ENCODE results near the gene GRIP1. TPM values are rescaled to one million over a fixed set of nuclear protein-coding genes. Genes with fewer than 3 reads are reported as not detected.

Gene GRIP1
- total RNA-seq, 1 experiment from 2014 or later = 22.5 TPM

DNA sequence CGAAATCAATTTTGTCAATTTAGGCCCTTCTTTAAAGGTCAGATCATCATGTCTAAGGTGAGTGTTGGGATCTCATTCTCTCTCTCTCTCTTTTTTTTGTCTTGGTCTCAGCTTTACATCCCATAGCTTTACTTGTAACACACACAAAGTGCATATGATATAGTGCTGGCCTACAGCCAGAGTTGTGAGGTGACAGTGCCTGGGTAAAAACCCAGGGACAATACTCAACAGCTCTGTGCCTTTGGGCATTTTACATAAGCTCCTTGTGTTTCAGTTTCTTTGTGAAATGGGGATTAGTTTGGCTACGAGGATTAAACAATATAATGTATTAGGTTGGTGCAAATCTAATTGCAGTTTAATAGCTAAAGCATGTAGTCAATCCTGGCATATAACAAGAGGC lies 40.2 kb downstream of the GRIP1 start:
- CTCF ChIA-PET = no interaction called here
- H3K27ac Mint-ChIP-seq = no peak overlapping the region

DNA sequence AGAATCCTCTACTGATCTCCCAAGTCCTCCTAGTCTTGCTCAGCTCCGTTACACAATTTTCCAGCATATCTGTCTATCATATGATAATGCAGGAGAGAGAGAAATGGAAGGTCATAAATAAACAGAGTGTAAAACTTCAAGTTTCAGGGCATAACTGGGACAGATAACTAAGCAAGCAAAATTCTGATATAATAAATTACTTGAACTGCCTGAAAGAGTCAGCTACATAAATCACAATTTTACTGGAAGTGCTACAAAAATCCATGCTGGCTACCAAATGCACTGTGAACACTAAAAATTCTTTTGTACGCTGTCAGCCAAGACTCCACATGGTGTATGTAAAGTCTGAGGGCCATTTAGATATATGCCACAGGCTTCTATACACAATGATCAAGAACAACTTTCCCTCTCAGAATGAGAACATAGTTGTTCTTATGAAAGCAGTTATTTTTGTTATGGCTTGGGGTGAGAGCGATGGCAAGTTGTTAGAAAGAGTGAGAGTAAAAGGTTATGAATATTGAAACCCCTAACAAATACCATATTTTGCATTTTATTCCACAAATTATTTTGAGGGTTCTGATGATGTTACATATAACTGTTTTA lies 41.1 kb downstream of the GRIP1 start:
- no peak for DNase-seq (ENCODE audit: low spot score)
- no peak overlapping the region for H3K4me3 Mint-ChIP-seq
- H3K27ac Mint-ChIP-seq = no peak overlapping the region
- ChIA-PET CTCF (no interaction called here), POLR2A (no interaction called here)
- H3K27me3 Mint-ChIP-seq (ENCODE audit: low read depth) = no peaks in the 10 kb centered on the region
- no peaks in the 10 kb centered on the region for H3K36me3 Mint-ChIP-seq
- H3K9me3 Mint-ChIP-seq = no peaks in the 10 kb centered on the region
- no peak for ATAC-seq
- peaks cover 4% of the 10 kb centered on the region; the same call in 1 of the 2 replicates for H3K4me1 Mint-ChIP-seq
- TF ChIP-seq ELF4 (CRISPR knock-in tag; IDR thresholded peaks at IDR 0.05; ENCODE audit: low read depth) = no peak
- TF ChIP-seq KAT7 (CRISPR knock-in tag; IDR thresholded peaks at IDR 0.05; ENCODE audit: borderline replicate concordance) = no peak
- TF ChIP-seq, protein P1, sequence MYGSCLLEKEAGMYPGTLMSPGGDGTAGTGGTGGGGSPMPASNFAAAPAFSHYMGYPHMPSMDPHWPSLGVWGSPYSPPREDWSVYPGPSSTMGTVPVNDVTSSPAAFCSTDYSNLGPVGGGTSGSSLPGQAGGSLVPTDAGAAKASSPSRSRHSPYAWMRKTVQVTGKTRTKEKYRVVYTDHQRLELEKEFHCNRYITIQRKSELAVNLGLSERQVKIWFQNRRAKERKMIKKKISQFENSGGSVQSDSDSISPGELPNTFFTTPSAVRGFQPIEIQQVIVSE (CRISPR knock-in tag; IDR thresholded peaks at IDR 0.05; ENCODE audit: borderline replicate concordance) = no peak
- no peak for TF ChIP-seq RORB (CRISPR knock-in tag; IDR thresholded peaks at IDR 0.05)
- TF ChIP-seq TEAD1 (CRISPR knock-in tag; IDR thresholded peaks at IDR 0.05) = no peak
- no peak for TF ChIP-seq ESRRA (CRISPR knock-in tag; IDR thresholded peaks at IDR 0.05; ENCODE audit: borderline replicate concordance)
- no peak for TF ChIP-seq JAZF1 (CRISPR knock-in tag; IDR thresholded peaks at IDR 0.05)
- TF ChIP-seq MXD4 (CRISPR knock-in tag; IDR thresholded peaks at IDR 0.05; ENCODE audit: borderline replicate concordance) = no peak
- no peak for TF ChIP-seq ZNF121 (CRISPR knock-in tag; IDR thresholded peaks at IDR 0.05)
- TF ChIP-seq, protein P2, sequence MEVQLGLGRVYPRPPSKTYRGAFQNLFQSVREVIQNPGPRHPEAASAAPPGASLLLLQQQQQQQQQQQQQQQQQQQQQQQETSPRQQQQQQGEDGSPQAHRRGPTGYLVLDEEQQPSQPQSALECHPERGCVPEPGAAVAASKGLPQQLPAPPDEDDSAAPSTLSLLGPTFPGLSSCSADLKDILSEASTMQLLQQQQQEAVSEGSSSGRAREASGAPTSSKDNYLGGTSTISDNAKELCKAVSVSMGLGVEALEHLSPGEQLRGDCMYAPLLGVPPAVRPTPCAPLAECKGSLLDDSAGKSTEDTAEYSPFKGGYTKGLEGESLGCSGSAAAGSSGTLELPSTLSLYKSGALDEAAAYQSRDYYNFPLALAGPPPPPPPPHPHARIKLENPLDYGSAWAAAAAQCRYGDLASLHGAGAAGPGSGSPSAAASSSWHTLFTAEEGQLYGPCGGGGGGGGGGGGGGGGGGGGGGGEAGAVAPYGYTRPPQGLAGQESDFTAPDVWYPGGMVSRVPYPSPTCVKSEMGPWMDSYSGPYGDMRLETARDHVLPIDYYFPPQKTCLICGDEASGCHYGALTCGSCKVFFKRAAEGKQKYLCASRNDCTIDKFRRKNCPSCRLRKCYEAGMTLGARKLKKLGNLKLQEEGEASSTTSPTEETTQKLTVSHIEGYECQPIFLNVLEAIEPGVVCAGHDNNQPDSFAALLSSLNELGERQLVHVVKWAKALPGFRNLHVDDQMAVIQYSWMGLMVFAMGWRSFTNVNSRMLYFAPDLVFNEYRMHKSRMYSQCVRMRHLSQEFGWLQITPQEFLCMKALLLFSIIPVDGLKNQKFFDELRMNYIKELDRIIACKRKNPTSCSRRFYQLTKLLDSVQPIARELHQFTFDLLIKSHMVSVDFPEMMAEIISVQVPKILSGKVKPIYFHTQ (CRISPR knock-in tag; IDR thresholded peaks at IDR 0.05) = no peak

More for the DNA sequence above, 40.2 kb downstream of the GRIP1 start:
- no peak overlapping the region for H3K4me3 Mint-ChIP-seq
- no peaks in the 10 kb centered on the region for H3K9me3 Mint-ChIP-seq
- TF ChIP-seq, protein P3, sequence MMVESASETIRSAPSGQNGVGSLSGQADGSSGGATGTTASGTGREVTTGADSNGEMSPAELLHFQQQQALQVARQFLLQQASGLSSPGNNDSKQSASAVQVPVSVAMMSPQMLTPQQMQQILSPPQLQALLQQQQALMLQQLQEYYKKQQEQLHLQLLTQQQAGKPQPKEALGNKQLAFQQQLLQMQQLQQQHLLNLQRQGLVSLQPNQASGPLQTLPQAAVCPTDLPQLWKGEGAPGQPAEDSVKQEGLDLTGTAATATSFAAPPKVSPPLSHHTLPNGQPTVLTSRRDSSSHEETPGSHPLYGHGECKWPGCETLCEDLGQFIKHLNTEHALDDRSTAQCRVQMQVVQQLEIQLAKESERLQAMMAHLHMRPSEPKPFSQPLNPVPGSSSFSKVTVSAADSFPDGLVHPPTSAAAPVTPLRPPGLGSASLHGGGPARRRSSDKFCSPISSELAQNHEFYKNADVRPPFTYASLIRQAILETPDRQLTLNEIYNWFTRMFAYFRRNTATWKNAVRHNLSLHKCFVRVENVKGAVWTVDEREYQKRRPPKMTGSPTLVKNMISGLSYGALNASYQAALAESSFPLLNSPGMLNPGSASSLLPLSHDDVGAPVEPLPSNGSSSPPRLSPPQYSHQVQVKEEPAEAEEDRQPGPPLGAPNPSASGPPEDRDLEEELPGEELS (CRISPR knock-in tag; IDR thresholded peaks at IDR 0.05) = no peak
- TF ChIP-seq TP53 (CRISPR knock-in tag; IDR thresholded peaks at IDR 0.05) (no peak), ESRRA (CRISPR knock-in tag; IDR thresholded peaks at IDR 0.05; ENCODE audit: borderline replicate concordance) (no peak), ZBTB21 (CRISPR knock-in tag; IDR thresholded peaks at IDR 0.05; ENCODE audit: borderline replicate concordance) (no peak), FOXK1 (CRISPR knock-in tag; IDR thresholded peaks at IDR 0.05) (no peak), SP1 (CRISPR knock-in tag; conservative IDR thresholded peaks at IDR 0.05) (no peak), TEAD4 (CRISPR knock-in tag; IDR thresholded peaks at IDR 0.05) (no peak), ZNF121 (CRISPR knock-in tag; IDR thresholded peaks at IDR 0.05) (no peak), ZNF138 (CRISPR knock-in tag; conservative IDR thresholded peaks at IDR 0.05) (no peak), ZNF263 (CRISPR knock-in tag; IDR thresholded peaks at IDR 0.05; ENCODE audit: low read depth) (no peak), JAZF1 (CRISPR knock-in tag; IDR thresholded peaks at IDR 0.05) (no peak), NR1H2 (CRISPR knock-in tag; IDR thresholded peaks at IDR 0.05) (no peak), CREB1 (CRISPR knock-in tag; IDR thresholded peaks at IDR 0.05) (no peak)
- TF ChIP-seq, protein P4, sequence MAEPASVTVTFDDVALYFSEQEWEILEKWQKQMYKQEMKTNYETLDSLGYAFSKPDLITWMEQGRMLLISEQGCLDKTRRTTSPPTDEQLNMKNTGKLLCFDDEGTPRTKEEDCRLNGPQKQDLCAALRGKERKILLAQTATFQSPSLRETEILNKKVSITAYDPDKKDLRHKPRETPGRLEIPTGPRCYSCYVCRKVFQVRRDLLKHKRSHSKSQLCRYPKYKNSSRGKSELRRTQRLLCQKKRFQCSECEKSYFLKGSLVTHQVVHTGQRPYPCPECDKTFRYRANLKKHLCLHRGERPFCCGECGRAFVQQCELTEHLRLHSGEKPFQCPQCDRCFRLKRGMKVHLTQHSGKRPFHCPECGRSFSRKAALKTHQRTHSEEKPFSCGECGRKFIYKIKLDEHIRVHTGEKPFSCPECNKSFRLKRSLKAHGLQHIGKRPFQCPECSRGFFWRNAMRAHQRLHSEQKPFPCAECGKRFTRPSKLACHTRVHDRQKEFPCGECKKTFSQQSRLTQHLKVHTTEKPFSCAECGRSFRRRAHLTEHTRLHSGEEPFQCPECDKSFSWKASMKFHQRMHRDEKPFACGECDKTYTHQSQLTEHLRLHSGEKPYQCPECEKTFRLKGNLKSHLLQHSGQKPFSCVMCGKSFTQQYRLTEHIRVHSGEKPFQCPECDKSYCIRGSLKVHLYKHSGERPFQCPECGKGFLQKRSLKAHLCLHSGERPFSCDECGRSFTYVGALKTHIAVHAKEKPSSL (CRISPR knock-in tag; conservative IDR thresholded peaks at IDR 0.05) = no peak
- H3K4me1 Mint-ChIP-seq = peaks cover 4% of the 10 kb centered on the region; the same call in 1 of the 2 replicates
- no peaks in the 10 kb centered on the region for H3K27me3 Mint-ChIP-seq (ENCODE audit: low read depth)
- H3K36me3 Mint-ChIP-seq = no peaks in the 10 kb centered on the region
- ATAC-seq = no peak
- POLR2A ChIA-PET = no interaction called here
- no peak for DNase-seq (ENCODE audit: low spot score)

All from WTC11 (cell line).